Activated CD8-positive, alpha-beta T cell treated with anti-CD3 and anti-CD28 coated beads, Interleukin-2, amount 10 ng/mL, durations not matched to agents 7 days and 5 days (primary cell): ENCODE results near the gene ACE. TPM values are rescaled to one million over a fixed set of nuclear protein-coding genes. Genes with fewer than 3 reads are reported as not detected.

Experiments
- ATAC-seq: fragments of 150-1000 bp; cut with Tn5 transposase; one replicate; pipeline ENCODE4 v1.10.0; 2021; ENCODE audit warnings: moderate library complexity
- CTCF ChIA-PET: fragments of 350-600 bp; sonication (Branson Sonifier 250); formaldehyde crosslinking; loops from one replicate; lab custom pipeline; 2021; ENCODE audit warnings: antibody characterized with exemption; lab: Charles Lee
- POLR2A ChIA-PET: fragments of 350-600 bp; sonication (Branson Sonifier 250); formaldehyde crosslinking; loops from one replicate; lab custom pipeline; 2021; ENCODE audit warnings: antibody characterized with exemption; lab: Charles Lee
- DNase-seq: peaks from one replicate; pipeline ENCODE4 v3.0.0-alpha.2; 2020
- H3K27ac Mint-ChIP-seq: one replicate; pipeline ENCODE4 v1.8.0; 2021; ENCODE audit warnings: mild to moderate bottlenecking, mixed read lengths
- H3K27me3 Mint-ChIP-seq: one replicate; pipeline ENCODE4 v1.8.0; 2021; ENCODE audit warnings: low read depth, mixed read lengths
- H3K36me3 Mint-ChIP-seq: one replicate; pipeline ENCODE4 v1.8.0; 2021; ENCODE audit warnings: low read depth, mixed read lengths
- H3K4me1 Mint-ChIP-seq: one replicate; pipeline ENCODE4 v1.8.0; 2021; ENCODE audit warnings: low read depth, mixed read lengths
- H3K4me3 Mint-ChIP-seq: one replicate; pipeline ENCODE4 v1.8.0; 2021; ENCODE audit warnings: mild to moderate bottlenecking, mixed read lengths
- H3K9me3 Mint-ChIP-seq: one replicate; pipeline ENCODE4 v1.8.0; 2022; ENCODE audit warnings: mixed read lengths; ENCODE audit not compliant: insufficient read depth
- total RNA-seq, 2 experiments: library from RNA; stranded (reverse); gene quantifications; one replicate each; pipeline ENCODE4 v1.2.3, GENCODE V29; 2021

ACE gene
- total RNA-seq, 2 experiments from 2014 or later: 0.18 TPM; not detected in 1

GRCh38 chr17:63494300-63494928 lies 17.6 kb downstream of the ACE start:
- Mint-ChIP-seq H3K4me1 (no peaks in the 10 kb centered on the region), H3K36me3 (no peaks in the 10 kb centered on the region), H3K4me3 (no peak overlapping the region), H3K27me3 (no peaks in the 10 kb centered on the region), H3K9me3 (no peaks in the 10 kb centered on the region), H3K27ac (no peak overlapping the region)
- ATAC-seq (no peak), DNase-seq (no peak)
- ChIA-PET POLR2A (no interaction called here), CTCF (no interaction called here)

DNA sequence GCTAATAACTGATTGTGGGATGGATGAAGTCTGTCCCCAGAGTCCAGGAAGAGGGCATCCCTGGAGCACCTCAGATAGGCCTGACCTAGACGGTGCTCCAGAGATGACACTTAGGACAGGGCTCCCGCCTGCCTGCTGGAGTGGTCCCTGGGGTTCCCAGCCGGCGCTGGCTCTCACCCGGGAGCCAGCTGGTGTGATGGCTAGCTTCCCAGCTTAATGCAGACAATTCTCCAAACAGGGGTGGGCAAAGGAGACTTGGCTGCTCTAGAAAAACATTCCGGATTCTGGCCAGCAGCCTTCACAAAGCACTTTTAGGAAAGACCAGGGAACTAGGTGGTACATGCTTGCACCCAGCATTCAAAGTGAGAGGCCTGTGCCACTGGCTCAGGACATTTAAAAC lies 18.6 kb downstream of the ACE start:
- Mint-ChIP-seq H3K27ac (no peak overlapping the region), H3K4me3 (no peak overlapping the region), H3K27me3 (peaks cover 2% of the 10 kb centered on the region), H3K9me3 (no peaks in the 10 kb centered on the region), H3K36me3 (no peaks in the 10 kb centered on the region), H3K4me1 (no peaks in the 10 kb centered on the region)
- no peak for DNase-seq
- no peak for ATAC-seq
- CTCF ChIA-PET: interaction anchor here (1.6 kb wide), 1 partner anchor 70 kb away, joined by 5 read pairs; no protein-coding TSS in a partner anchor
- POLR2A ChIA-PET: no interaction called here

GRCh38 chr17:63496177-63496576 lies 19.3 kb downstream of the ACE start:
- CTCF ChIA-PET: interaction anchor here (1.6 kb wide), 1 partner anchor 70 kb away, joined by 5 read pairs; no protein-coding TSS in a partner anchor

DNA sequence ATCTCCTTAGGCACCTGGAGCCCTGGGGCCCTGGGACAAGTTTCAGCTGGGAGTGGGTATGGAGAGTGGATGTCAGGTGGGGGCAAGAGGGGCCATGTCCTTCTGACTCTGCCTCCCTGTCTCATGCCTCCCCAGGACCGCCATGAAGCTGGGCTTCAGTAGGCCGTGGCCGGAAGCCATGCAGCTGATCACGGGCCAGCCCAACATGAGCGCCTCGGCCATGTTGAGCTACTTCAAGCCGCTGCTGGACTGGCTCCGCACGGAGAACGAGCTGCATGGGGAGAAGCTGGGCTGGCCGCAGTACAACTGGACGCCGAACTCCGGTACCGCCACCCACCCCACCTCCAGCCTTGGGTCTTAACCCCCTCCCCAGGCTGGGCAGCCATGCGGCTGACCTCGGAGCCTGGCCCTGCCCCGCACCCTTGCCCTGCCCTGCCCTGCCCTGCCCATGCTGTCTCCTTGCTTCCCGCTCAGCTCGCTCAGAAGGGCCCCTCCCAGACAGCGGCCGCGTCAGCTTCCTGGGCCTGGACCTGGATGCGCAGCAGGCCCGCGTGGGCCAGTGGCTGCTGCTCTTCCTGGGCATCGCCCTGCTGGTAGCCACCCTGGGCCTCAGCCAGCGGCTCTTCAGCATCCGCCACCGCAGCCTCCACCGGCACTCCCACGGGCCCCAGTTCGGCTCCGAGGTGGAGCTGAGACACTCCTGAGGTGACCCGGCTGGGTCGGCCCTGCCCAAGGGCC lies 20.0 kb downstream of the ACE start:
- no peak overlapping the region for H3K27ac Mint-ChIP-seq
- H3K36me3 Mint-ChIP-seq: no peaks in the 10 kb centered on the region
- H3K9me3 Mint-ChIP-seq: no peaks in the 10 kb centered on the region
- CTCF ChIA-PET: interaction anchor here (1.6 kb wide), 1 partner anchor 71 kb away, joined by 5 read pairs; no protein-coding TSS in a partner anchor
- DNase-seq (no peak), ATAC-seq (no peak)
- no peaks in the 10 kb centered on the region for H3K4me1 Mint-ChIP-seq
- no peak overlapping the region for H3K4me3 Mint-ChIP-seq
- H3K27me3 Mint-ChIP-seq: peaks cover 13% of the 10 kb centered on the region
- POLR2A ChIA-PET: no interaction called here

More at GRCh38 chr17:63496177-63496576, 19.3 kb downstream of the ACE start:
- Mint-ChIP-seq H3K36me3 (no peaks in the 10 kb centered on the region), H3K4me1 (no peaks in the 10 kb centered on the region), H3K4me3 (no peak overlapping the region), H3K27ac (no peak overlapping the region), H3K27me3 (peaks cover 8% of the 10 kb centered on the region), H3K9me3 (no peaks in the 10 kb centered on the region)
- DNase-seq: no peak
- ATAC-seq: no peak
- POLR2A ChIA-PET: no interaction called here

GRCh38 chr17:63497708-63498483 lies 21.0 kb downstream of the ACE start:
- ChIA-PET POLR2A (no interaction called here), CTCF (no interaction called here)
- Mint-ChIP-seq H3K4me1 (no peaks in the 10 kb centered on the region), H3K9me3 (no peaks in the 10 kb centered on the region), H3K27me3 (peaks cover 18% of the 10 kb centered on the region), H3K4me3 (no peak overlapping the region), H3K36me3 (no peaks in the 10 kb centered on the region), H3K27ac (no peak overlapping the region)
- ATAC-seq: no peak
- DNase-seq: no peak

DNA sequence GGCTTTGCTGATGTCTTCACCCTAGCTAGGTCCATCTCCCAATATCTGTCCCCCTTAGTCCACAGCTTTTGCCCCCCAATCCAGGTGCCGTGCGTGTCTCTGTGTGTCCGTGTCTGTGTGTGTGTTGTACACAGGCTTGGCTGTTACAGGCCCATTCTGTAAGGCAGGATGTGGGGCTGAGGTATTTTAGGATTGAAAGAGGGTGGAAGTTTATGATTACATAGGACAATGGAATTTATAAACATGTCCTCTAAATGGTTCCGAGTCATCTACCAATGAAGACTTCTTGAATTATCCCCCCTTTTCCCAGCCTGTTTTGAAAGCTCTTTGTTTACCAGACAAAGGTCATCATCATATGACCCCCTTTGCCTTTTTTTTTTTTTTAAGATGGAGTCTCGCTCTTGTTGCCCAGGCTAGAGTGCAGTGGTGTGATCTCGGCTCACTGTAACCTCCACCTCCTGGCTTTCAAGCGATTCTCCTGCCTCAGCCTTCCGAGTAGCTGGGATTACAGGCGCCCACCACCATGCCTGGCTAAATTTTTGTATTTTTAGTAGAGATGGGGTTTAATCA lies 21.9 kb downstream of the ACE start:
- no peaks in the 10 kb centered on the region for H3K36me3 Mint-ChIP-seq

GRCh38 chr17:63500543-63501390 lies 23.9 kb downstream of the ACE start:
- H3K36me3 Mint-ChIP-seq: peaks cover 1% of the 10 kb centered on the region
- ATAC-seq (no peak), DNase-seq (no peak)
- CTCF ChIA-PET: no interaction called here
- H3K9me3 Mint-ChIP-seq: no peaks in the 10 kb centered on the region
- H3K4me3 Mint-ChIP-seq: no peak overlapping the region
- POLR2A ChIA-PET: no interaction called here
- H3K27me3 Mint-ChIP-seq: peaks cover 33% of the 10 kb centered on the region
- no peaks in the 10 kb centered on the region for H3K4me1 Mint-ChIP-seq
- no peak overlapping the region for H3K27ac Mint-ChIP-seq

More for the DNA sequence above, 21.9 kb downstream of the ACE start:
- DNase-seq: no peak
- Mint-ChIP-seq H3K27me3 (peaks cover 22% of the 10 kb centered on the region), H3K4me1 (no peaks in the 10 kb centered on the region), H3K27ac (no peak overlapping the region), H3K4me3 (no peak overlapping the region), H3K9me3 (no peaks in the 10 kb centered on the region)
- no peak for ATAC-seq
- CTCF ChIA-PET: no interaction called here
- POLR2A ChIA-PET: no interaction called here

- peaks cover 37% of the 10 kb centered on the region for H3K27me3 Mint-ChIP-seq
- ChIA-PET CTCF (interaction anchor here (0.9 to 1.1 kb wide), 2 partner anchors 24 to 97 kb away, joined by 3 to 4 read pairs; no protein-coding TSS in a partner anchor), POLR2A (interaction anchor here (0.9 kb wide), 1 partner anchor 26 kb away, joined by 3 read pairs; no protein-coding TSS in a partner anchor)
- no peak overlapping the region for H3K27ac Mint-ChIP-seq
- no peak for DNase-seq
- peaks cover 1% of the 10 kb centered on the region for H3K36me3 Mint-ChIP-seq
- ATAC-seq: no peak
- H3K4me3 Mint-ChIP-seq: no peak overlapping the region
- no peaks in the 10 kb centered on the region for H3K9me3 Mint-ChIP-seq
- H3K4me1 Mint-ChIP-seq: no peaks in the 10 kb centered on the region
These were observed 26.5 kb downstream of the ACE start for GRCh38 chr17:63503341-63503705.

- no peak overlapping the region for H3K4me3 Mint-ChIP-seq
- CTCF ChIA-PET: no interaction called here
- DNase-seq (no peak), ATAC-seq (no peak)
- H3K27ac Mint-ChIP-seq: no peak overlapping the region
- H3K9me3 Mint-ChIP-seq: no peaks in the 10 kb centered on the region
- no peaks in the 10 kb centered on the region for H3K4me1 Mint-ChIP-seq
- H3K36me3 Mint-ChIP-seq: peaks cover 1% of the 10 kb centered on the region
- peaks cover 37% of the 10 kb centered on the region for H3K27me3 Mint-ChIP-seq
- POLR2A ChIA-PET: no interaction called here
These were observed 27.4 kb downstream of the ACE start for GRCh38 chr17:63504261-63504660.

GRCh38 chr17:63505341-63505740 lies 28.5 kb downstream of the ACE start:
- no peak overlapping the region for H3K27ac Mint-ChIP-seq

GRCh38 chr17:63506627-63507026 lies 29.8 kb downstream of the ACE start:
- Mint-ChIP-seq H3K27ac (no peak overlapping the region), H3K9me3 (no peaks in the 10 kb centered on the region), H3K36me3 (peaks cover 1% of the 10 kb centered on the region), H3K27me3 (peaks cover 26% of the 10 kb centered on the region), H3K4me1 (no peaks in the 10 kb centered on the region), H3K4me3 (no peak overlapping the region)
- DNase-seq (no peak), ATAC-seq (no peak)
- POLR2A ChIA-PET: no interaction called here
- CTCF ChIA-PET: interaction anchor here (1.4 kb wide), 1 partner anchor 105 kb away, joined by 3 read pairs; no protein-coding TSS in a partner anchor

More at GRCh38 chr17:63505341-63505740, 28.5 kb downstream of the ACE start:
- POLR2A ChIA-PET: no interaction called here
- DNase-seq: no peak
- Mint-ChIP-seq H3K4me1 (no peaks in the 10 kb centered on the region), H3K9me3 (no peaks in the 10 kb centered on the region), H3K36me3 (peaks cover 1% of the 10 kb centered on the region), H3K27me3 (peaks cover 36% of the 10 kb centered on the region), H3K4me3 (no peak overlapping the region)
- CTCF ChIA-PET: no interaction called here
- ATAC-seq: no peak
